ENCODE data around the gene FSHR. TPM values are rescaled to one million over a fixed set of nuclear protein-coding genes. Genes with fewer than 3 reads are reported as not detected.
A peak's percentile ranks its signal among the peaks of the same experiment; 100 is the strongest.

FSHR gene
- total RNA-seq, 1 donor from 2014 or later: not detected

DNA sequence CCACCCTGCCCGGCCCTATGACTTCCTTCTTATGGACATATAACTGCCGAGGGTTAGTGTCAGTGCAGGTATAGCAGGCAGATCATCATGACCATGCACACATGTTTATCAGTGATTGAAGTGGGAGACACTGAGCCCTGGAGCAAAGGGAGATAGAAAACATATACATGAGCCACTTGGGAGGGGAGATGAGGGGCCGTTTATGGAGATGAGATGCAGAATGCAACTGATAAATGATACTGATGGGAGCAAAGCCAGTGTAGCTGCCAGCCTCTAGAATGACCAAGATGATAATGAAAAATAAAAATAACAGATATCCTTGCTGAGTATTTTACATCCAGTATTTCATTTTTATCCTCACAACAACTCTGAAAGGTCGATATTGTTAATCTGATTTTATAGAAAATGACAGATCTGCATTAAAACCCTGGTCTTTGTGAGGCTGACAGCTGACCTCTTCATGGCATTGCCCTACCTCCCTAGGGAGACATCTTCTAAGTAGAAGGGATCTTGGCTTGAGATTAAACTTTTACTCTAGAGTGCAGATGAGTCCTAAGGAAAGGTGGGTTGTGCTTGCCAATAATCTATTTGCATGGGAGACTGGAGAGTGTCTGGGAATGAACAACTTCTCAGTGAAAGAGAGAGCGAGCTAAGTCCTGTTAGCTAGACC lies 220.4 kb downstream of the FSHR start:
- Mint-ChIP-seq H3K27ac (ENCODE audit: unreplicated experiment) (no peak overlapping the region), H3K36me3 (ENCODE audit: low read depth, unreplicated experiment) (no peaks in the 10 kb centered on the region), H3K27me3 (ENCODE audit: unreplicated experiment) (no peaks in the 10 kb centered on the region), H3K4me3 (ENCODE audit: unreplicated experiment) (no peak overlapping the region), H3K4me1 (ENCODE audit: unreplicated experiment) (peaks cover 6% of the 10 kb centered on the region), H3K9me3 (ENCODE audit: unreplicated experiment) (no peaks in the 10 kb centered on the region)
- TF ChIP-seq, protein P1, sequence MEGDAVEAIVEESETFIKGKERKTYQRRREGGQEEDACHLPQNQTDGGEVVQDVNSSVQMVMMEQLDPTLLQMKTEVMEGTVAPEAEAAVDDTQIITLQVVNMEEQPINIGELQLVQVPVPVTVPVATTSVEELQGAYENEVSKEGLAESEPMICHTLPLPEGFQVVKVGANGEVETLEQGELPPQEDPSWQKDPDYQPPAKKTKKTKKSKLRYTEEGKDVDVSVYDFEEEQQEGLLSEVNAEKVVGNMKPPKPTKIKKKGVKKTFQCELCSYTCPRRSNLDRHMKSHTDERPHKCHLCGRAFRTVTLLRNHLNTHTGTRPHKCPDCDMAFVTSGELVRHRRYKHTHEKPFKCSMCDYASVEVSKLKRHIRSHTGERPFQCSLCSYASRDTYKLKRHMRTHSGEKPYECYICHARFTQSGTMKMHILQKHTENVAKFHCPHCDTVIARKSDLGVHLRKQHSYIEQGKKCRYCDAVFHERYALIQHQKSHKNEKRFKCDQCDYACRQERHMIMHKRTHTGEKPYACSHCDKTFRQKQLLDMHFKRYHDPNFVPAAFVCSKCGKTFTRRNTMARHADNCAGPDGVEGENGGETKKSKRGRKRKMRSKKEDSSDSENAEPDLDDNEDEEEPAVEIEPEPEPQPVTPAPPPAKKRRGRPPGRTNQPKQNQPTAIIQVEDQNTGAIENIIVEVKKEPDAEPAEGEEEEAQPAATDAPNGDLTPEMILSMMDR (IDR thresholded peaks at IDR 0.05; ENCODE audit: unreplicated experiment): no peak
- DNase-seq (ENCODE audit: low spot score): no peak

DNA sequence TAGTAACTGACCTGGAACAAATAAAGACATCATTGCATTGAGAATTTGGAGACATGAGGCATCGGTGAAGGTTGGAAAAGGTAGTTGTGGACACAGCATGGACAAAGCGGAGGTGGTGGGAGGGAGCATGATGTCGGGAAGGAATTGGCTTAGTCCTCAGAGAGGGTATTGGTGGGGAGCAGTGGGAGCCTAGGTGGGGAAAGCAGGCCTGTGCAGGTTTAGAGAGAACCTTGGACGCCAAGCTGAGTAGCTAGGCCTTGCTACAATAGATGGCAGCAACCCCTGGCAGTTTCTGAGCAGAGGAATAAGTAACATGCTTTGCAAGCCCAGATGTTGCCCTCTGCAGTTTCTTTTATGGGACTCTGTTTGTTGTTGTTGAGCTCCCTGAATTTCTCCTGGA lies 221.6 kb downstream of the FSHR start:
- no peak for DNase-seq (ENCODE audit: low spot score)
- Mint-ChIP-seq H3K36me3 (ENCODE audit: low read depth, unreplicated experiment) (no peaks in the 10 kb centered on the region), H3K4me1 (ENCODE audit: unreplicated experiment) (no peaks in the 10 kb centered on the region), H3K27ac (ENCODE audit: unreplicated experiment) (peak overlapping the region; percentile 5), H3K27me3 (ENCODE audit: unreplicated experiment) (no peaks in the 10 kb centered on the region), H3K9me3 (ENCODE audit: unreplicated experiment) (no peaks in the 10 kb centered on the region), H3K4me3 (ENCODE audit: unreplicated experiment) (no peak overlapping the region)
- TF ChIP-seq, protein P1 (IDR thresholded peaks at IDR 0.05; ENCODE audit: unreplicated experiment): no peak

DNA sequence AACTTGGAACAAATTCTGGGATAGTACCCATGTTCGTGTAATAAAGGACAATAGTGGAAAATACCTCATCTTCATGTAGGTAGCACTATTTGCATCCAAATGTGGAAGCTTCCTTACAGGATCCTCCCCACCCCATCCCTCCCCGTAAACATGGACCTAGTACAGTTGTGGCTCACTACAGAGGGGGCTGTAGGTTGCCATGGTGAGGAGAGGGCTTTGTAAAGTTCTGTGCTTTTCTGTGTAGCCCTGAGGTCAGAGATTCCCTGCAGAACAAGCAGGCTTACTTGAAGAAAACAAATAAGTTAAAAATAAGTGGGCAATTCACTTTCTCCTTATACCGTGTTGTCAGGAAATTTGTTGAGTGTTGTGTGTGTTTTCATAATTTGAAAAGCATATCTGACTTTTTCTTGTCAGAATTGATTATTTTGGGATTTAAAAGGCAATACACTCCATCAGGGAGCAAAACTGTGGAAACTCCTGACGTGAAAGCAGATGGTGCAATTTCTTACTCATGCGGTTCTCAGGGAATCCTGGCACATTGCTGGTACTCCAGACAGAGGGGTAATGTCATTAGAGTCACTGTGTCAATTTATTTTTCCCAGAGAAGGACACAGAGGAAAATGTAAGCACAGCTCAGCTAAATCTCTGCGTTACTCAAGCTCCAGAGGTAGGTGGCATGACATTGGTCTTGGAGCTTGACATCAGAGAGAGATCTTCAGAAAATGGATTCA lies 224.6 kb downstream of the FSHR start:
- Mint-ChIP-seq H3K36me3 (ENCODE audit: low read depth, unreplicated experiment) (no peaks in the 10 kb centered on the region), H3K4me1 (ENCODE audit: unreplicated experiment) (peaks cover 3% of the 10 kb centered on the region), H3K27me3 (ENCODE audit: unreplicated experiment) (no peaks in the 10 kb centered on the region), H3K4me3 (ENCODE audit: unreplicated experiment) (no peak overlapping the region), H3K9me3 (ENCODE audit: unreplicated experiment) (no peaks in the 10 kb centered on the region), H3K27ac (ENCODE audit: unreplicated experiment) (no peak overlapping the region)
- TF ChIP-seq, protein P1 (IDR thresholded peaks at IDR 0.05; ENCODE audit: unreplicated experiment): no peak
- DNase-seq (ENCODE audit: low spot score): no peak

DNA sequence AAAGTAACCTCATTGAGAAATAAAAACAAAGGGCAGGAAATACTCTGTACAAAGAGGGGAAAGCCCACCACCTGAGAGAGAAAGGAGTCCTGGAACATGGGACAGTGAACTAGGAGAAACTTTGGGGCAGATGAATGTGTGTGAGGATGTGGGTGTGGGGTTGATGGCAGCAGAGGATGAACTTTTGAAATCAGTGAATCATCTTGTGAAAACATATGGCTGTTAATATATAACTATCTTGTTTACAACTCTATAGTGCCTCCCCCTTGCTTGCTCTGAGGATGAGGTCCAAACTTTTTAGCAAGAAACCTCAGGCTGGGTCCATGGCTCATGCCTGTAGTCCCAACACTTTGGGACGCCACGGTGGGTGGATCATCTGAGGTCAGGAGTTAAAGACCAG lies 227.0 kb downstream of the FSHR start:
- Mint-ChIP-seq H3K4me1 (ENCODE audit: unreplicated experiment) (peaks cover 3% of the 10 kb centered on the region), H3K4me3 (ENCODE audit: unreplicated experiment) (no peak overlapping the region), H3K9me3 (ENCODE audit: unreplicated experiment) (no peaks in the 10 kb centered on the region), H3K27ac (ENCODE audit: unreplicated experiment) (no peak overlapping the region), H3K27me3 (ENCODE audit: unreplicated experiment) (no peaks in the 10 kb centered on the region), H3K36me3 (ENCODE audit: low read depth, unreplicated experiment) (no peaks in the 10 kb centered on the region)
- TF ChIP-seq, protein P1 (IDR thresholded peaks at IDR 0.05; ENCODE audit: unreplicated experiment): no peak
- DNase-seq (ENCODE audit: low spot score): no peak

DNA sequence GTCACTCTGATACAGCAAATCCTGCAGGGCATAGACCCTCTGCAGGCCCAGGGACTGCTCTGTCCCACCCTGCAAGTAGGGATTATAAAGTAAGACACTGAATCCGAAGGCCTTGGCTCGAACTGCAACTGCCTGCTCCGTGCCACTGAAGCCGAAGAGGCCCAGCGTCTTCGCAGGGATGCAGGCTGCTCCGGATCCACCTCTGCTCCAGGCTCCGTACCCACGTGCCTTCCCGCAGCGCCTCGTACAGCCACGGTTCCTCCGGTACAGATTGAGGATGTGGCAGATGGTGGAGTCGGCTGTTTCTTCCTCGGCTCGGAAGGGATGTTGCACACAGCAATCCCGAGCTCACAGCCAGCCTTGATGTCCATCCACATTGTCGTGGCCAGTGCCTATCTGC lies 238.4 kb downstream of the FSHR start:
- no peaks in the 10 kb centered on the region for H3K36me3 Mint-ChIP-seq (ENCODE audit: low read depth, unreplicated experiment)

More for the DNA sequence above, 238.4 kb downstream of the FSHR start:
- H3K27me3 Mint-ChIP-seq (ENCODE audit: unreplicated experiment): peaks cover 4% of the 10 kb centered on the region
- H3K27ac Mint-ChIP-seq (ENCODE audit: unreplicated experiment): no peak overlapping the region
- no peaks in the 10 kb centered on the region for H3K9me3 Mint-ChIP-seq (ENCODE audit: unreplicated experiment)
- TF ChIP-seq, protein P1 (IDR thresholded peaks at IDR 0.05; ENCODE audit: unreplicated experiment): no peak
- H3K4me3 Mint-ChIP-seq (ENCODE audit: unreplicated experiment): no peak overlapping the region
- peaks cover 6% of the 10 kb centered on the region for H3K4me1 Mint-ChIP-seq (ENCODE audit: unreplicated experiment)
- DNase-seq (ENCODE audit: low spot score): no peak

All from endothelial cell (in vitro differentiated cells).